ENCODE data around the gene COTL1.

Gene COTL1

GRCh38 chr16:84597528-84597896 is 20.4 kb downstream of the COTL1 start:
- no peak for TF ChIP-seq POLR2AphosphoS5 (IDR thresholded peaks at IDR 0.05; ENCODE audit: low read depth, low read length)
- TF ChIP-seq SIN3A (IDR thresholded peaks at IDR 0.05; ENCODE audit: borderline replicate concordance, insufficient read depth, low read length): no peak
- no peak for TF ChIP-seq TAF1 (IDR thresholded peaks at IDR 0.05; ENCODE audit: borderline replicate concordance, insufficient read depth, low read length)
- TF ChIP-seq REST (IDR thresholded peaks at IDR 0.05; ENCODE audit: insufficient read depth in 1 of 2, low read depth in 2 of 2, low read length in 2 of 2): no peak
- no peak for TF ChIP-seq FOXP2 (optimal IDR thresholded peaks at IDR 0.05; ENCODE audit: borderline replicate concordance, extremely low read depth, extremely low read length, insufficient read depth)

GRCh38 chr16:84596801-84597527 is 20.9 kb downstream of the COTL1 start:
- no peak for TF ChIP-seq TAF1 (IDR thresholded peaks at IDR 0.05; ENCODE audit: borderline replicate concordance, insufficient read depth, low read length)
- no peak for TF ChIP-seq SIN3A (IDR thresholded peaks at IDR 0.05; ENCODE audit: borderline replicate concordance, insufficient read depth, low read length)
- TF ChIP-seq POLR2AphosphoS5 (IDR thresholded peaks at IDR 0.05; ENCODE audit: low read depth, low read length): no peak
- no peak for TF ChIP-seq FOXP2 (optimal IDR thresholded peaks at IDR 0.05; ENCODE audit: borderline replicate concordance, extremely low read depth, extremely low read length, insufficient read depth)
- no peak for TF ChIP-seq REST (IDR thresholded peaks at IDR 0.05; ENCODE audit: insufficient read depth in 1 of 2, low read depth in 2 of 2, low read length in 2 of 2)

GRCh38 chr16:84596161-84596560 is 21.7 kb downstream of the COTL1 start:
- TF ChIP-seq TAF1 (IDR thresholded peaks at IDR 0.05; ENCODE audit: borderline replicate concordance, insufficient read depth, low read length): no peak
- no peak for TF ChIP-seq REST (IDR thresholded peaks at IDR 0.05; ENCODE audit: insufficient read depth in 1 of 2, low read depth in 2 of 2, low read length in 2 of 2)
- no peak for TF ChIP-seq SIN3A (IDR thresholded peaks at IDR 0.05; ENCODE audit: borderline replicate concordance, insufficient read depth, low read length)
- no peak for TF ChIP-seq FOXP2 (optimal IDR thresholded peaks at IDR 0.05; ENCODE audit: borderline replicate concordance, extremely low read depth, extremely low read length, insufficient read depth)
- TF ChIP-seq POLR2AphosphoS5 (IDR thresholded peaks at IDR 0.05; ENCODE audit: low read depth, low read length): no peak

GRCh38 chr16:84595052-84595481 is 22.8 kb downstream of the COTL1 start:
- TF ChIP-seq REST (IDR thresholded peaks at IDR 0.05; ENCODE audit: insufficient read depth in 1 of 2, low read depth in 2 of 2, low read length in 2 of 2) (no peak), TAF1 (IDR thresholded peaks at IDR 0.05; ENCODE audit: borderline replicate concordance, insufficient read depth, low read length) (no peak), SIN3A (IDR thresholded peaks at IDR 0.05; ENCODE audit: borderline replicate concordance, insufficient read depth, low read length) (no peak), POLR2AphosphoS5 (IDR thresholded peaks at IDR 0.05; ENCODE audit: low read depth, low read length) (no peak), FOXP2 (optimal IDR thresholded peaks at IDR 0.05; ENCODE audit: borderline replicate concordance, extremely low read depth, extremely low read length, insufficient read depth) (no peak)
